SU-DHL-6 (cell line): ENCODE measurements around the gene RBM12.

Source experiments
- EZH2phosphoT487 ChIP-seq: fragments of 200-600 bp; sonication (generic), shearing (Covaris generic); conservative IDR thresholded peaks from 2 replicates; pipeline ENCODE4 v1.6.1; 2018; ENCODE audit warnings: mild to moderate bottlenecking, antibody characterized with exemption, low read length, moderate library complexity, mixed read lengths
- TF ChIP-seq, protein P1 (sequence below): fragments of 200-600 bp; sonication (generic); IDR thresholded peaks from one replicate; pipeline ENCODE4 v1.5.1; 2017; ENCODE audit warnings: antibody characterized with exemption, mild to moderate bottlenecking, low read length, moderate library complexity; ENCODE audit not compliant: insufficient read depth, poor library complexity, severe bottlenecking

DNA sequence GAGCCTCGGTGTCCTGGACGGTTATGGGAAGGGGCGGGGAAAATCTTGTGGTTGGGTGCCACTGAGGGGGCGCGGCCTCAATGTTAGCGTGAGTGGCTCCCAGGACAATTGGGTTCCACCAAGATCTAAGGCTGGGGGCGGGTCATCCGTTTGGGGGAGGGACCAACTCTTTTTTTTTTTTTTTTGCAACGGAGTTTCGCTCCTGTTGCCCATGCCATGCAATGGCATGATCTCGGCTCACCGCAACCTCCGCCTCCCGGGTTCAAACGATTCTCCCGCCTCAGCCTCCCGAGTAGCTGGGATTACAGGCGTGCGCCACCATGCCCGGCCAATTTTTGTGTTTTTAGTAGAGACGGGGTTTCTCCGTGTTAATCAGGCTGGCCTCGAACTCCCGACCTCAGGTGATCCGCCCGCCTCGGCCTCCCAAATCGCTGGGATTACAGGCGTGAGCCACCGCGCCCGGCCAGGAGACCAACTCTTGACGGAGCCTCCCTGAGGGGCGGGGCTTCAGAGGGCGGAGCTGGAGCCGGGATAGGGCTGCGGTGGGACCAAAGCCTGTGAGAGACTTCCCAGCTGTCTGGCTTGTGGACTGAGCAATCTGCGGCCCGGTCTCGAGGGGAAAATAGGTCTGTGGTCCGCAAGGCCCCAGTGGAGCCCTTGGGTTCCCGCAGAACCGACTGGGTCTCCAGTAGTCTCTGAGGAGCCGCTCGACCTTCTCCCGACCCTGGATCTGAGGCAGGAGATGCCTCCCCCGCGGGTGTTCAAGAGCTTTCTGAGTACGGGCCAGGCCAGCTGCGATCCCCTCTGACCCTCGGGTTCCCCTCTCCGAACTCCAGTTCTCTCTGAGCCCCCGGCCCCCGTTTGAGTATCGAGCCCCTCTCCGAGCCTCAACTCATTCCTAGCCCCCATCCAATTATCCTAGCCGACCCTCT lies 48.0 kb downstream of the RBM12 start:
- TF ChIP-seq, protein P1, sequence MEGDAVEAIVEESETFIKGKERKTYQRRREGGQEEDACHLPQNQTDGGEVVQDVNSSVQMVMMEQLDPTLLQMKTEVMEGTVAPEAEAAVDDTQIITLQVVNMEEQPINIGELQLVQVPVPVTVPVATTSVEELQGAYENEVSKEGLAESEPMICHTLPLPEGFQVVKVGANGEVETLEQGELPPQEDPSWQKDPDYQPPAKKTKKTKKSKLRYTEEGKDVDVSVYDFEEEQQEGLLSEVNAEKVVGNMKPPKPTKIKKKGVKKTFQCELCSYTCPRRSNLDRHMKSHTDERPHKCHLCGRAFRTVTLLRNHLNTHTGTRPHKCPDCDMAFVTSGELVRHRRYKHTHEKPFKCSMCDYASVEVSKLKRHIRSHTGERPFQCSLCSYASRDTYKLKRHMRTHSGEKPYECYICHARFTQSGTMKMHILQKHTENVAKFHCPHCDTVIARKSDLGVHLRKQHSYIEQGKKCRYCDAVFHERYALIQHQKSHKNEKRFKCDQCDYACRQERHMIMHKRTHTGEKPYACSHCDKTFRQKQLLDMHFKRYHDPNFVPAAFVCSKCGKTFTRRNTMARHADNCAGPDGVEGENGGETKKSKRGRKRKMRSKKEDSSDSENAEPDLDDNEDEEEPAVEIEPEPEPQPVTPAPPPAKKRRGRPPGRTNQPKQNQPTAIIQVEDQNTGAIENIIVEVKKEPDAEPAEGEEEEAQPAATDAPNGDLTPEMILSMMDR, result no peak
- no peak for TF ChIP-seq EZH2phosphoT487
